CD4-positive, alpha-beta T cell treated with Interleukin-2 at 100 ng/mL for 4 hours (primary cell): ENCODE measurements around the gene TRMU.

Experiments used
- DNase-seq: peaks from one replicate; pipeline ENCODE4 v3.0.0-alpha.2; 2020; ENCODE audit warnings: low spot score

Gene TRMU

GRCh38 chr22:46335201-46336118, at the start of gene TRMU:
Gene TRMU, plus strand, starts transcription at chr22:46335714. Its CDS starts 51 bp downstream, at chr22:46335765.
- DNase-seq = peak; percentile 77

- no peak for DNase-seq
Measured at GRCh38 chr22:46286006-46286405, 49.5 kb upstream of the TRMU start.

GRCh38 chr22:46286941-46287872, 48.3 kb upstream of the TRMU start:
- DNase-seq = no peak

GRCh38 chr22:46287873-46288751, 47.4 kb upstream of the TRMU start:
- DNase-seq = peak; percentile 27

GRCh38 chr22:46288846-46289243, 46.7 kb upstream of the TRMU start:
- no peak for DNase-seq

GRCh38 chr22:46289244-46289891, 46.1 kb upstream of the TRMU start:
- peak; percentile 52 for DNase-seq

GRCh38 chr22:46290121-46290842, 45.2 kb upstream of the TRMU start:
- no peak for DNase-seq

- DNase-seq = no peak
Measured at GRCh38 chr22:46290843-46291785, 44.4 kb upstream of the TRMU start.

GRCh38 chr22:46292173-46292572, 43.3 kb upstream of the TRMU start:
- DNase-seq = no peak

- DNase-seq = no peak
Measured at GRCh38 chr22:46292732-46293131, 42.8 kb upstream of the TRMU start.

GRCh38 chr22:46293577-46294260, 41.8 kb upstream of the TRMU start:
- DNase-seq = peak; percentile 12

GRCh38 chr22:46294784-46295183, 40.7 kb upstream of the TRMU start:
- no peak for DNase-seq

- DNase-seq = no peak
Measured at GRCh38 chr22:46295277-46295971, 40.1 kb upstream of the TRMU start.

- DNase-seq = peak; percentile 98
Measured at GRCh38 chr22:46296257-46297150, 39.0 kb upstream of the TRMU start, which contains the start of gene GTSE1. Gene GTSE1, plus strand, starts transcription at chr22:46296870. Its CDS starts 531 bp downstream, at chr22:46297401.

- no peak for DNase-seq
Measured at GRCh38 chr22:46297151-46297812, 38.2 kb upstream of the TRMU start.

- no peak for DNase-seq
Measured at GRCh38 chr22:46299101-46299500, 36.4 kb upstream of the TRMU start.
